Loucy (cell line): ENCODE data around the gene RGSL1.
A peak's percentile ranks its signal among the peaks of the same experiment; 100 is the strongest.

Experiments
- H2AFZ ChIP-seq: fragments of 200-600 bp; sonication (generic); 2 replicates; pipeline ENCODE4 v1.6.0; 2016; ENCODE audit warnings: antibody characterized with exemption, mild to moderate bottlenecking, low read length, moderate library complexity
- H3F3A ChIP-seq: fragments of 200-600 bp; 2 replicates; pipeline ENCODE4 v1.6.0; 2016; ENCODE audit warnings: antibody characterized with exemption, low read depth, mild to moderate bottlenecking
- H3K27me3 ChIP-seq: fragments of 200-600 bp; sonication (generic); 2 replicates; pipeline ENCODE4 v1.6.1; 2014; ENCODE audit warnings: low read length, mild to moderate bottlenecking; ENCODE audit not compliant: insufficient read depth, poor library complexity, severe bottlenecking
- H3K36me3 ChIP-seq: fragments of 200-600 bp; sonication (generic); 2 replicates; pipeline ENCODE4 v1.6.1; 2016; ENCODE audit warnings: low read length; ENCODE audit not compliant: insufficient read depth
- H3K4me1 ChIP-seq: fragments of 200-600 bp; sonication (generic); 2 replicates; pipeline ENCODE4 v1.5.1; 2014; ENCODE audit warnings: low read length, mild to moderate bottlenecking; ENCODE audit not compliant: insufficient read depth, poor library complexity, severe bottlenecking
- H3K4me2 ChIP-seq: fragments of 200-600 bp; sonication (generic); 2 replicates; pipeline ENCODE4 v1.6.0; 2014; ENCODE audit warnings: antibody characterized with exemption, low read length, low read depth, mild to moderate bottlenecking; ENCODE audit not compliant: poor library complexity, severe bottlenecking
- H3K4me3 ChIP-seq: fragments of 200-600 bp; sonication (generic); 2 replicates; pipeline ENCODE4 v1.5.1; 2014; ENCODE audit warnings: low read length, mild to moderate bottlenecking, mixed read lengths; ENCODE audit not compliant: poor library complexity, severe bottlenecking
- H3K79me2 ChIP-seq: fragments of 200-600 bp; sonication (generic); 2 replicates; pipeline ENCODE4 v1.6.1; 2014; ENCODE audit warnings: low read length; ENCODE audit not compliant: insufficient read depth
- H3K9ac ChIP-seq: fragments of 200-600 bp; sonication (generic); 2 replicates; pipeline ENCODE4 v1.6.0; 2014; ENCODE audit warnings: mild to moderate bottlenecking, low read depth, low read length, moderate library complexity; ENCODE audit not compliant: poor library complexity, severe bottlenecking
- H3K9me2 ChIP-seq: fragments of 200-600 bp; sonication (generic); replicated peaks from 2 replicates; pipeline ENCODE4 v1.6.1; 2016; ENCODE audit warnings: low read depth, low read length, mixed read lengths
- H3K9me3 ChIP-seq: fragments of 200-600 bp; sonication (generic); 2 replicates; pipeline ENCODE4 v1.6.1; 2014; ENCODE audit warnings: mild to moderate bottlenecking, antibody characterized with exemption, low read length, low read depth; ENCODE audit not compliant: insufficient read depth
- H4K20me1 ChIP-seq: fragments of 200-600 bp; sonication (generic); 2 replicates; pipeline ENCODE4 v1.6.0; 2014; ENCODE audit warnings: antibody characterized with exemption, low read length, mild to moderate bottlenecking; ENCODE audit not compliant: insufficient read depth, poor library complexity, severe bottlenecking
- EZH2phosphoT487 ChIP-seq: fragments of 200-600 bp; IDR thresholded peaks from 2 replicates; pipeline ENCODE4 v1.6.1; 2018; ENCODE audit warnings: antibody characterized with exemption, mild to moderate bottlenecking, moderate library complexity, borderline replicate concordance
- TF ChIP-seq, protein P1 (sequence below): fragments of 200-600 bp; sonication (generic); conservative IDR thresholded peaks from 2 replicates; pipeline ENCODE4 v1.5.1; 2014; ENCODE audit warnings: mild to moderate bottlenecking, antibody characterized with exemption, low read length

Gene RGSL1

DNA sequence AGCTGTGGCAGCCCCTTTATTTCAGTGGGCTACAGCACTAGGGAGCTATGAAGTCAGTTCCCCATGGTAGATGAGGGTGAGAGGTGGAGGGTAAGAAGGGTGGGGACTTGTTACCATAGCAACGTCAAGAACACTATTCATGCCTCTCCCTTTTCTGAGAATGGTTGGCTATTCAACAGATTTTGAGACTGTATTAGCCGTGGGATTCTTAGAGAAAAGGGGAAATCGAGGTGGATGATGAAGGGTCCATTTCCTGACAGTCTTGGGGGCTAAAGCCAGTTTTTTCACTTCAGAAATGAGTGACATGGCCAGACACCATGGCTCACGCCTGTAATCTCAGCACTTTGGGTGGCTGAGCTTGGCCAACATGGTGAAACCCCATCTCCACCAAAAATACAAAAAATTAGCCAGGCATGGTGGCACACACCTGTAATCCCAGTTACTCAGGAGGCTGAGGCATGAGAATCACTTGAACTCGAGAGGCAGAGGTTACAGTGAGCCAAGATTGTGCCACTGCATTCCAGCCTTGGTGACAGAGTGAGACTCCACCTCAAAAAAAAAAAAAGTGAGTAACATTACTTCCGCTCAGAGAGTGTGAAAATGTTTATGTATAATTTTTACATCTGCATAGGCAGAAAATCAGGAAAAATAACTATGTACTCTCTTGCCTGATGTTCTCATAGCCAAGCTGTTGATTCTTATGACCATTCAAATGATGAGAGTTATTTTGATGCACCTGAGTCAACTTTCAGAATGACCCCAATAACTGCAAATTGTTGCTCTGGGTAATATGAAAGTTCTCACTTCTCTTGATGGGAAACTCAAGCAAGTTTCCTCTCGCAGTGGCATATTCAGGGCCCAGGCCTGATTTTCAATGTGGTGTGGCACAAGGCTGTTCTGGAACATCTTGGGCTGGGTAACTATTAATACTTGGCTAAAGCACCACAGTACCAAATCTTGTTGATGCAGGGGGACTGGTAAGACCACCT is 23.2 kb upstream of the RGSL1 start:
- Histone ChIP-seq H3K9me2 (no peaks in the 10 kb centered on the region), H3K9me3 (no peaks in the 10 kb centered on the region), H3K9ac (no peak overlapping the region), H4K20me1 (no peaks in the 10 kb centered on the region), H3K4me2 (no peak overlapping the region), H3K36me3 (no peaks in the 10 kb centered on the region), H3K4me3 (no peak overlapping the region), H3K4me1 (peaks cover 9% of the 10 kb centered on the region), H3K27me3 (peaks cover 4% of the 10 kb centered on the region), H3K79me2 (no peaks in the 10 kb centered on the region), H2AFZ (no peak overlapping the region), H3F3A (no peaks in the 10 kb centered on the region)
- no peak for TF ChIP-seq EZH2phosphoT487
- TF ChIP-seq, protein P1, sequence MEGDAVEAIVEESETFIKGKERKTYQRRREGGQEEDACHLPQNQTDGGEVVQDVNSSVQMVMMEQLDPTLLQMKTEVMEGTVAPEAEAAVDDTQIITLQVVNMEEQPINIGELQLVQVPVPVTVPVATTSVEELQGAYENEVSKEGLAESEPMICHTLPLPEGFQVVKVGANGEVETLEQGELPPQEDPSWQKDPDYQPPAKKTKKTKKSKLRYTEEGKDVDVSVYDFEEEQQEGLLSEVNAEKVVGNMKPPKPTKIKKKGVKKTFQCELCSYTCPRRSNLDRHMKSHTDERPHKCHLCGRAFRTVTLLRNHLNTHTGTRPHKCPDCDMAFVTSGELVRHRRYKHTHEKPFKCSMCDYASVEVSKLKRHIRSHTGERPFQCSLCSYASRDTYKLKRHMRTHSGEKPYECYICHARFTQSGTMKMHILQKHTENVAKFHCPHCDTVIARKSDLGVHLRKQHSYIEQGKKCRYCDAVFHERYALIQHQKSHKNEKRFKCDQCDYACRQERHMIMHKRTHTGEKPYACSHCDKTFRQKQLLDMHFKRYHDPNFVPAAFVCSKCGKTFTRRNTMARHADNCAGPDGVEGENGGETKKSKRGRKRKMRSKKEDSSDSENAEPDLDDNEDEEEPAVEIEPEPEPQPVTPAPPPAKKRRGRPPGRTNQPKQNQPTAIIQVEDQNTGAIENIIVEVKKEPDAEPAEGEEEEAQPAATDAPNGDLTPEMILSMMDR, result no peak

DNA sequence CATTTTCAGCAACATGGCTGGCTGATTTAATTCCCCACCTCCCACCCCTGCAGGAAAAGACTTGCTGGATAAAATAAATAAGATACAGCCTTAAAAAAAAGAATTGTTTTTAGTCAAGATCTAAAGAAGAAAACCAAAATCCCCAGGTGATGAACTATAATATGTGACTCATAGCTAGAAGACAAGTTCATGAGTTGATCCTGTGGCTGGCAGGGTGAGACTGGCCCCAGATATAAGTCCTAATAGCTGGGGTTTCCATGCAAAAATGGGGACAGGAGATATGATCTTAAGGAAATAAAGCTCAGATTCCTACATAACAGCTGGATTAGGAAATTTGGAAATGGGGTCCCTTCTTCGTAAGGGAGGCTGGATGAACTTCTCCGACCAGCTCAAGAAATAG is 21.9 kb upstream of the RGSL1 start:
- Histone ChIP-seq H3K9me2 (no peaks in the 10 kb centered on the region), H2AFZ (no peak overlapping the region), H4K20me1 (no peaks in the 10 kb centered on the region), H3K4me3 (no peak overlapping the region), H3K9ac (no peak overlapping the region), H3K4me2 (no peak overlapping the region), H3F3A (no peaks in the 10 kb centered on the region), H3K36me3 (no peaks in the 10 kb centered on the region), H3K9me3 (no peaks in the 10 kb centered on the region), H3K4me1 (peaks cover 9% of the 10 kb centered on the region), H3K79me2 (no peaks in the 10 kb centered on the region), H3K27me3 (peaks cover 4% of the 10 kb centered on the region)
- TF ChIP-seq, protein P1, result no peak
- no peak for TF ChIP-seq EZH2phosphoT487

DNA sequence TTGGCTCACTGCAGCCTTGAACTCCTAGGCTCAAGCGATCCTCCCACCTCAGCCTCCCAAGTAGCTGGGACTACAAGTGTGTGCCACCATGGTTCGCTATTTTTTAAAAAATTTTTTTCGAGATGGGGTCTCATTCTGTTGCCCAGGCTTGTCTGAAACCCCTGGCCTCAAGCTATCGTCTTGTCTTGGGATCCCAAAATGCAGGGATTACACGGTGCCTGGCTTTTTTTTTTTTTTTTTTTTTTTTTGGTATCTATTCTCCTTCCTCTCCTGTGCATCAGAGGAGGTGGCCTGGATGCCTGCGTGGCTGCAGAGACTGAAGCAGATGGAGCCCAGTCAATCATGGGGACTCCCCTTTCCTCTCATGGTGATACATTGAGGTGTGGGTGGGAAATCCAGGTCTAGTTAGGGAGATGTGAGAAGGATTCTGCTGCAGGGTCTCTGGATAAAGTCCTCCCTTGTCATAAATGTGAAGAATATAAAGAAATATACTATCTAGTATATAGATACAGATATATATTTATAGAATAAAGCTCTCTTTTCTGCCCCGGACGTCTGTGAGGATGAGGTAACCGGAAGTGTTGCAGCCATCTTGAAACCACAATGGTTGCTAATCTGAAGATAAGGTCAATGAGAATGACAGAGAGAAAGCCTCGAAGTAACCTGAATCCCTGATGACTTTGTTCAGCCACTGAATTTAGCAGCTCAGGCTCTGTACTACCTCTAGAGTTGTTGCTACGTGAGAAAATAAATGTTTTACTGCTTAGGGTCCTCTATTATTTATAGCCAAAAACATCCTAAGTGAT is 19.5 kb upstream of the RGSL1 start:
- no peak for TF ChIP-seq EZH2phosphoT487
- TF ChIP-seq, protein P1, result no peak
- no peak overlapping the region for H3K4me3 ChIP-seq
- H3K4me1 ChIP-seq, result peaks cover 9% of the 10 kb centered on the region
- no peaks in the 10 kb centered on the region for H3F3A ChIP-seq
- no peaks in the 10 kb centered on the region for H4K20me1 ChIP-seq
- no peaks in the 10 kb centered on the region for H3K9me2 ChIP-seq
- peak overlapping the region; percentile 21 for H3K4me2 ChIP-seq
- no peak overlapping the region for H2AFZ ChIP-seq
- no peak overlapping the region for H3K9ac ChIP-seq
- no peaks in the 10 kb centered on the region for H3K79me2 ChIP-seq
- H3K9me3 ChIP-seq, result no peaks in the 10 kb centered on the region
- H3K27me3 ChIP-seq, result no peaks in the 10 kb centered on the region
- H3K36me3 ChIP-seq, result no peaks in the 10 kb centered on the region
